CD4-positive, alpha-beta T cell treated with Interleukin-1 beta for 1 hour (primary cell): ENCODE measurements around the gene ERVFRD-1.
"Not testable (repeated sequence)": the region's sequence is repeated elsewhere in the genome, so short reads cannot be mapped to it uniquely, and the experiment has no call there.

ENCODE experiments used
- DNase-seq, 2 donors: peaks; one replicate each; pipeline ENCODE4 v3.0.0-alpha.2; 2020 to 2022

Gene ERVFRD-1

GRCh38 chr6:11128608-11129007 lies 17.1 kb upstream of the ERVFRD-1 start:
- DNase-seq = no peak

- DNase-seq = no peak
These were observed 15.4 kb upstream of the ERVFRD-1 start for GRCh38 chr6:11126876-11127275.

GRCh38 chr6:11123978-11124377 lies 12.5 kb upstream of the ERVFRD-1 start:
- no peak for DNase-seq

- DNase-seq = no peak
These were observed 10.9 kb upstream of the ERVFRD-1 start for GRCh38 chr6:11122380-11122779.

GRCh38 chr6:11121851-11122250 lies 10.3 kb upstream of the ERVFRD-1 start:
- DNase-seq = no peak

GRCh38 chr6:11120271-11121005 lies 8.9 kb upstream of the ERVFRD-1 start:
- no peak for DNase-seq

- DNase-seq = not testable (repeated sequence)
These were observed 4.4 kb upstream of the ERVFRD-1 start for GRCh38 chr6:11115808-11116536.

- DNase-seq = no peak
These were observed 1.5 kb upstream of the ERVFRD-1 start for GRCh38 chr6:11113038-11113437.

GRCh38 chr6:11111769-11112437 lies 378 bp upstream of the ERVFRD-1 start:
- peak in 1 of 2 donors; percentile 7 for DNase-seq

GRCh38 chr6:11108726-11109125 lies 2.8 kb downstream of the ERVFRD-1 start:
- DNase-seq = no peak

- no peak for DNase-seq
These were observed 8.5 kb downstream of the ERVFRD-1 start for GRCh38 chr6:11103065-11103464.

GRCh38 chr6:11101417-11101816 lies 10.1 kb downstream of the ERVFRD-1 start:
- DNase-seq = no peak

GRCh38 chr6:11098004-11098403 lies 13.5 kb downstream of the ERVFRD-1 start:
- no peak for DNase-seq

- DNase-seq = no peak
These were observed 14.0 kb downstream of the ERVFRD-1 start for GRCh38 chr6:11097476-11097875.

- peak; percentile 9 to 23 for DNase-seq
These were observed 15.4 kb downstream of the ERVFRD-1 start for GRCh38 chr6:11096109-11096508.

GRCh38 chr6:11094941-11095340 lies 16.6 kb downstream of the ERVFRD-1 start:
- no peak for DNase-seq

- DNase-seq = peak; percentile 20 to 53
These were observed 17.1 kb downstream of the ERVFRD-1 start for GRCh38 chr6:11094411-11094851.

GRCh38 chr6:11093626-11094410 lies 17.7 kb downstream of the ERVFRD-1 start, which contains the start of gene SMIM13:
TSS of gene SMIM13 (plus strand) at chr6:11093834. CDS start at chr6:11094314, 480 bp downstream.
- DNase-seq = peak; percentile 95 to 96

GRCh38 chr6:11093376-11093625 lies 18.2 kb downstream of the ERVFRD-1 start:
- DNase-seq = no peak

- DNase-seq = peak in 1 of 2 donors; percentile 50
These were observed 18.7 kb downstream of the ERVFRD-1 start for GRCh38 chr6:11092668-11093375.

GRCh38 chr6:11091141-11091540 lies 20.4 kb downstream of the ERVFRD-1 start:
- DNase-seq = not testable (repeated sequence)

- no peak for DNase-seq
These were observed 21.8 kb downstream of the ERVFRD-1 start for GRCh38 chr6:11089695-11090094.
